Brain microvascular endothelial cell (primary cell): Measurements from ENCODE around the gene GDF2.
A peak's percentile ranks its signal among the peaks of the same experiment; 100 is the strongest.

ENCODE experiments used
- DNase-seq: peaks from one replicate; pipeline ENCODE4 v3.0.0-alpha.2; 2020
- H3K27ac ChIP-seq: fragments of 250-450 bp; sonication (Bioruptor Pico); 2 replicates; pipeline ENCODE4 v1.5.1; 2020; ENCODE audit warnings: mild to moderate bottlenecking, moderate library complexity
- H3K27me3 ChIP-seq: fragments of 250-450 bp; sonication (Bioruptor Pico); replicated peaks from 2 replicates; pipeline ENCODE4 v1.5.1; 2020; ENCODE audit warnings: mild to moderate bottlenecking
- H3K36me3 ChIP-seq: fragments of 250-450 bp; sonication (Bioruptor Pico); replicated peaks from 2 replicates; pipeline ENCODE4 v1.5.1; 2020; ENCODE audit warnings: mild to moderate bottlenecking
- H3K4me3 ChIP-seq: 2 replicates; pipeline ENCODE4 v1.5.1; 2011; ENCODE audit warnings: low read depth, mild to moderate bottlenecking, control low read depth, low read length, moderate library complexity
- in situ Hi-C: cut with HindIII; loops from 2 replicates; pipeline ENCODE4 v1.10.0; 2017; ENCODE audit warnings: low sequenced_read_pairs, low pct_ligation_motif_present
- TF ChIP-seq, protein P1 (sequence below): IDR thresholded peaks from 2 replicates; pipeline ENCODE4 v1.5.1; 2011; ENCODE audit warnings: low read depth, mild to moderate bottlenecking, moderate library complexity, low read length, control low read depth, inconsistent platforms; ENCODE audit errors: missing control alignments

GDF2 gene

DNA sequence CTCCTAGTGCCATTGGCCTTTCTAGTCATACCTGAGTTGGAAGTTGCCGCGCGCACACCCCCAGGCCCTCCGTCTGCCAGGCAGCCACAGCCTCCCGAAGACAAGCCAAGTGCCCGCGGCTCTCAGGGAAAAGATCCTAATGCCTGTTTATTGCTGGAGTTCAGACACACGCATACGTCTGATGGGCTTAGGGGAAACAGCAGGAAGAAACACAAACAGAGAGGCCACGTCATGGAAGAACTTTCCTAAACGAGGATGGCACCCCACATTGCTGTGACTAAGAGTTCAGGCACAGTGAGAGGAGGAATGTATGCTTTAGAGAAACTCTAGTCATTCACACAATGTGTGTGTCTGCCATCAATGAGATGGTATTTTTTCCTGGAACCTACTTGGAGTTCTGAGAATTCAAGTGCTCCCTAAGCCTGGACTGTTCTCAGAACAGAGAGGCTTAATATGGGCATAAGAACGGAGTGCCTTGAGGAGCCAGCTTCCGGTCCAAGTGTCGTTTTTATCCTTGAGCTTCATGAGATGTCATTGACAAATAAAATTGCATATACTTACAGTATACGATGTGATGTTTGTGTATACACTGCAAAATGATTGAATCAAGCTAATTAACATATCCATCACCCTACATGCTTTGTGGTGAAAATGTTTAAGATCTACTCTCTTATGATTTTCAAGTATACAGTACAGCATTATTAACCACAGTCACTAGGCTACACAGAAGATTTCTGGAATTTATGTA is 14.3 kb downstream of the GDF2 start:
- DNase-seq: peak; percentile 65
- Histone ChIP-seq H3K4me3 (no peak overlapping the region), H3K27ac (no peak overlapping the region), H3K27me3 (no peaks in the 10 kb centered on the region), H3K36me3 (no peaks in the 10 kb centered on the region)
- TF ChIP-seq, protein P1, sequence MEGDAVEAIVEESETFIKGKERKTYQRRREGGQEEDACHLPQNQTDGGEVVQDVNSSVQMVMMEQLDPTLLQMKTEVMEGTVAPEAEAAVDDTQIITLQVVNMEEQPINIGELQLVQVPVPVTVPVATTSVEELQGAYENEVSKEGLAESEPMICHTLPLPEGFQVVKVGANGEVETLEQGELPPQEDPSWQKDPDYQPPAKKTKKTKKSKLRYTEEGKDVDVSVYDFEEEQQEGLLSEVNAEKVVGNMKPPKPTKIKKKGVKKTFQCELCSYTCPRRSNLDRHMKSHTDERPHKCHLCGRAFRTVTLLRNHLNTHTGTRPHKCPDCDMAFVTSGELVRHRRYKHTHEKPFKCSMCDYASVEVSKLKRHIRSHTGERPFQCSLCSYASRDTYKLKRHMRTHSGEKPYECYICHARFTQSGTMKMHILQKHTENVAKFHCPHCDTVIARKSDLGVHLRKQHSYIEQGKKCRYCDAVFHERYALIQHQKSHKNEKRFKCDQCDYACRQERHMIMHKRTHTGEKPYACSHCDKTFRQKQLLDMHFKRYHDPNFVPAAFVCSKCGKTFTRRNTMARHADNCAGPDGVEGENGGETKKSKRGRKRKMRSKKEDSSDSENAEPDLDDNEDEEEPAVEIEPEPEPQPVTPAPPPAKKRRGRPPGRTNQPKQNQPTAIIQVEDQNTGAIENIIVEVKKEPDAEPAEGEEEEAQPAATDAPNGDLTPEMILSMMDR: no peak
- in situ Hi-C loops: no loop called here

DNA sequence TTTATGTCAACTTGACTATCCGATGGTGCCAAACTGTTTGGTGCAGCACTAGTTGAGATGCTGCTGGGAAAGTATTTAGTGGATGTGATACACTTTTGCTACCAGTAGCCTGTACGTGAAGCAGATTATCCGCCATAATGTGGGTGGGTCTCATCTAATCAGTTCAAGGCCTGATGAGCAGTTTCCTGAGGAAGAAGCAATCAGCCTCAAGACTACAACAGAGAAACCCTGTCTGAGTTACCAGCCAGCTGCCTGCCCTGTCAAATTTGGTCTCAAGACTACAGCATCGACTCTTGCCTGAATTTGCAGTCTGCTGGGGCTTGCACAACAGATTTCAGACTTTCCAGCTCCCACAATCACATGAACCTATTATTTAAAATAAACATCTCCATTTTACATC is 15.1 kb downstream of the GDF2 start:
- DNase-seq: no peak
- Histone ChIP-seq H3K4me3 (no peak overlapping the region), H3K36me3 (no peaks in the 10 kb centered on the region), H3K27me3 (no peaks in the 10 kb centered on the region), H3K27ac (no peak overlapping the region)
- in situ Hi-C loops: no loop called here
- TF ChIP-seq, protein P1: no peak

DNA sequence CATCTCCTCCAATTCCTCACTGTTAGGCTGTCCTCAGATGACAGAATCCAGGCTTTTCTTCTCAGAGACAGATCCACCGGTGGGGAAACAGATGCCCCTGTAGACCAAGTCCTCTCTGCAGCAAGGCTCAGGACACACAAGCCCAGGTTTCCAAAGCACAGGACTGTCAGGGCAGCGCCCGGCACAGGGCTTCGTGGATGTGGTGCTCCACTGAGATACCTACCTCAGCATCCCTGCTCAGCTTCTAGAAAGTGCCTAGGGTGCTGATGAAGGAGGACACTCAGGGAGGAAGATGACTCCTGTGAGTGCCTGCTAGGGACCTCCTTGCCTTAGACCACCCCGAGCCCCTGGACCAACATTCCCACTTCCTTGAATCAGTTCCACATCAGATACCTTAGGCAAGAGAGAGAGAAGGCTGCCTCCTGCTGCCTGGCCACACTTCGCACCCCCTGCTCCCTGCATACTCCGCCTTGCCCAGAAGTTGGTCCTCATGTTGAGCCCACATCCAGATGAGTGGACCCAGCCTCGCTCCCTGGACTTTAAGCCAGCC is 17.0 kb downstream of the GDF2 start:
- in situ Hi-C loops: no loop called here
- Histone ChIP-seq H3K27me3 (no peaks in the 10 kb centered on the region), H3K27ac (no peak overlapping the region), H3K36me3 (no peaks in the 10 kb centered on the region), H3K4me3 (no peak overlapping the region)
- no peak for DNase-seq
- TF ChIP-seq, protein P1: no peak

DNA sequence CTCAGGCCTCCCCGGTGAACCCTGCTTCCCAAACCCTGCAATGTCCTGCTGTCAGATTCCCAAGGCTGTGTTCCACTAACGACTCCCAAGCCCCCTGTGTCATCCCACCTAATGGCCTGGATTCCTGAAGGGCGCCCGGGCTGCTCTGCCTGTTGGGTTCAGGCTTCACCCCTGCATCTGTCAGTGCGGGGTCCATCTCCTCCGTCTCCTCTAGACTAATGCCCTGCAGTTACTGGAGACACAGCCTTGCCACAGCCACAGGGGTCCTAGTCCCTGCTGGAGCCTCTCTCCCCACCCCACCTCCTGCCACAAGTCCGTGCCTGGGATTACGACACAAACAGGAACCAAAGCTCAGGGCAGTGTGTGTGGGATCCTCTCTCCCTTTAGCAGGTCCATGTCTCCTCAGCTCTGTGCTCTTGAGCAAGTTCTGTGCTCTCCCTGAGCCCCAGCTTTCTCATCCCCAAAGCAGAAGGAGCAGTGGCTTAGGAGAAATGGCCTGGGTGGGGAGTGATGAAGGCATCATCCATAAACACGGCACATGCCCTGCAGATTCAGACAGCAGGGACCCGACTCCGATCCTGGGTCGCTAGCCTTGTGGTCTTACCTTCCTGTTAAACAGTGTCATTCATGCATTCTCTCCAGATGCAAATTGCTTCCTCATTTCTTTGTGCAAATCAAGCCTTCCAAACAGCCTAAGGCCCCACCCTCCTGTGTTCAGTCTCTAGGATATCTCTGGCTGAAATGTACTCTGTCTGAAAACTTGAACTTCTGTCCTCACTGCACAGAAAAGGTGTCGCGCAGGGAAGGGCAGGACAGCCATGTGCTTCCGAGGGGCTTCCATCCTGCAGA is 17.7 kb downstream of the GDF2 start:
- in situ Hi-C loops: no loop called here
- Histone ChIP-seq H3K4me3 (no peak overlapping the region), H3K27ac (no peak overlapping the region), H3K27me3 (no peaks in the 10 kb centered on the region), H3K36me3 (no peaks in the 10 kb centered on the region)
- TF ChIP-seq, protein P1: no peak
- no peak for DNase-seq

DNA sequence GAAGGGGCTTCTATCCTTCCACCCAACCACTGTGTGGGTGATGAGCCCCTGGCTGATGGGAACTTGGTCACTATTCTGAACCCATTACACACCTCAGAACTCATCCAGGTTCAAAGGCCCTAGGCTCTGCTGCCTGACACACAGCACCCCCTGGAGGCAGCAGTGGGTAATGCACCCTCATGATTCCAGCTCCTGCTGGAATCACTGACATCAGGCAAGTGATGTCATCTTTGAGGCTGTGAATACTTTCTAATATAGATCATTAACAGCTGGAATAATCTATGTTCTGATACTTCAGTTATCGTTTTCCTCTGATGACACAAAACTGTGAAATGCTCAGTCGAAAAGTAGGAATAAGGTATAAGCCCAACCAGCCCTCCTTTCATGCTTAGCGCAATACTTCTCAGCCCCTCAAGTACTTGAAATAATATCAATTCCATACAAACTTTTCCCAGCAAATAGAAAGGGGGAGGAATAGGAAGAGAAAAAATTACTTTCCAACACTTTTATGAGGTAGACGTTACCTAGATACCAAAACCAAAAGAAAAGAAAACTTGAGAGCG is 18.4 kb downstream of the GDF2 start:
- Histone ChIP-seq H3K4me3 (no peak overlapping the region), H3K27me3 (no peaks in the 10 kb centered on the region), H3K27ac (no peak overlapping the region), H3K36me3 (no peaks in the 10 kb centered on the region)
- TF ChIP-seq, protein P1: peak; percentile 97
- in situ Hi-C loops: no loop called here
- peak; percentile 60 for DNase-seq
